CD1c-positive myeloid dendritic cell (primary cell): Measurements from ENCODE around the gene MRPS34.
"Not testable (repeated sequence)": the region's sequence is repeated elsewhere in the genome, so short reads cannot be mapped to it uniquely, and the experiment has no call there.

Experiments used
- DNase-seq: peaks from one replicate; pipeline ENCODE4 v3.0.0-alpha.2; 2016; ENCODE audit errors: extremely low spot score

The MRPS34 gene

DNA sequence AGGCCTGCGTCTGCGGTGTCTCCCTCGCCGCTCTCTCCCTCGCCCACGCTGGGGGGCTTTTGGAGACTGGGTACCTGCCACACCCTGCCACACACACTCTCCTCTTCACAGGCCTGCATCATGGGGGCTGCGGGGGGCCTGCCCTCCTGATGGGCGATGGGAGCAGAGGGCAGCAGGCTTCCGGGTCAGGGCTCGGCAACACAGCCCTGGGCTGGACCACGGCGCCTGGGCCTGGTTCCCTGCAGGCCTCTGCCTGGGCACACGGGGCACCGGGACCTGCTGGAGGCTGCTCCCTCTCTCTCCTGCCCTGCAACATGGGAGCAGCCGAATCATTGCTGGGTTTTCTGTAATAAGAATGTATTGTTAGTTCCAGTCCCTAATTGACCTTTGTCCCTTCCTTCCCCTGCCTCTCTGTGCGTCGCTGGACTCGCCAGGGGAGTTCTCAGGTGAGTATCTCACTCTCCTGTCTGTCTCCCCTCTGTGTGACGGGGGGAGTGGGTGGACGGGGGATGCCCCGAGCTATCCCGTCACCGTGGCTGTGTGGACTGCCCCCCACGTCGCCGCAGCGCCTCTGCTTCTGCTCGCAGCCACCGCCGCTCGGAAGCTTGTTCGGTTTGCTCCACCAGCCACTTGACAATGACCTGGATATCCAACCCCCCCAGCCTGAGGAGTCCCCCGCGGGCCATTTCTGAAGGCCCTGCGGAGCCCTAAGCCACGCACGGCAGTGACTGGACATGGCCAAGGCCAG, 15.0 kb downstream of the MRPS34 start:
- no peak for DNase-seq

DNA sequence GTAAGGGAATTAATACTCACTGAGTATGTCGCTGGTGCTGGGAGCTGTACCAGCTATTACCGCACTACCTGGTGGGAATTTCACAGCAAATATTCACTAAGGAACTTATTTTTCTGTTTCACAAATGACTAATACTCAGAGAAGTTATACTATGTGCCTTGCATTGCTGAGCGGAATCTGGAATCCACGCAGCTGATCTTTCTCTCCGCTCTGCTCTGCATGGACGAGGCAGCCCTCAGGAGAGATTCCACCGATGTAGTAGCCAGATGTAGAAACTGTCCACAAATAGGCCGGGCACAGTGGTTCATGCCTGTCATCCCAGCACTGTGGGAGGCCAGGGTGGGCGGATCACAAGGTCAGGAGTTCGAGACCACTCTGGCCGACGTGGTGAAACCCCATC, 18.7 kb downstream of the MRPS34 start:
- no peak for DNase-seq

DNA sequence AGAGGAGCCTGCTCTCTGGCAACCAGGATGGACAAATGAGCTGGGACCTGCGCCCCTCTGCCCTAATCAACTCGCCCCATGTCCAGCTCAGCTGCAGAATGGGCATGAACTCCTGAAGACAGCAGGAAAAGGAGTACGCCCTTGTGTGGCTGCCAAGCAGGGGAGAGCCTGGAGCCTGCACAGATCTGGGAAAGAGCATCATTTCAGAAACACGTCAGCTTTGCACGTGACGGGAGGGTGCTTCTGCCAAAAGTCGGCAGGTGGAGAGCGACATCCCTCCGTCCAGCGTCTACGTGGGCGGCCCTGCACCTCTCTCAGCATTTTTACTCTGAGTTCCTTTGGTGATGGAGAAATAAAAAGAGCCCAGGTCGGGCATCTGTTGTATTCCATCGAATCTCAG, 20.1 kb downstream of the MRPS34 start:
- no peak for DNase-seq

GRCh38 chr16:1751946-1752345, 21.0 kb downstream of the MRPS34 start:
- no peak for DNase-seq

GRCh38 chr16:1749152-1750117, 23.5 kb downstream of the MRPS34 start:
- DNase-seq = no peak

DNA sequence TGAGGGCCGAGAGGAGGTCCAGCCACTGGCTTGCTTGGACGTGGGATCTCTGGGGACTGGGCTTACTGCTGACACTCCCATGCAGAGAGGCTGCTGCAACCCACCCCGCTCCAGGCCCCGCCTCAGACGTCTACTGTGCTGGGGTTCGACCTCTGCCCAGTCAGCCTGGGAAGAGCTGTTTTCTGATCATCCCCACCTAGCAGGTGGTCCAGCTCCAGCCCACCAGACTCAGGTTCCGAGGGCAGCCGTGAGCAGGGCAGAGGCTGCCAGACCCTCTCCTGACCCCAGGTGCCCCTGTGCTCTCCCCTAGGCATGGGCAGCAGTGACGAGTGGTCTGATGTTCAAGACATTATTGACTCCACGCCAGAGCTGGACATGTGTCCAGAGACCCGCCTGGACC, 25.0 kb downstream of the MRPS34 start:
- DNase-seq = no peak

- DNase-seq = no peak
These were observed 26.2 kb downstream of the MRPS34 start for GRCh38 chr16:1746693-1747195.

DNA sequence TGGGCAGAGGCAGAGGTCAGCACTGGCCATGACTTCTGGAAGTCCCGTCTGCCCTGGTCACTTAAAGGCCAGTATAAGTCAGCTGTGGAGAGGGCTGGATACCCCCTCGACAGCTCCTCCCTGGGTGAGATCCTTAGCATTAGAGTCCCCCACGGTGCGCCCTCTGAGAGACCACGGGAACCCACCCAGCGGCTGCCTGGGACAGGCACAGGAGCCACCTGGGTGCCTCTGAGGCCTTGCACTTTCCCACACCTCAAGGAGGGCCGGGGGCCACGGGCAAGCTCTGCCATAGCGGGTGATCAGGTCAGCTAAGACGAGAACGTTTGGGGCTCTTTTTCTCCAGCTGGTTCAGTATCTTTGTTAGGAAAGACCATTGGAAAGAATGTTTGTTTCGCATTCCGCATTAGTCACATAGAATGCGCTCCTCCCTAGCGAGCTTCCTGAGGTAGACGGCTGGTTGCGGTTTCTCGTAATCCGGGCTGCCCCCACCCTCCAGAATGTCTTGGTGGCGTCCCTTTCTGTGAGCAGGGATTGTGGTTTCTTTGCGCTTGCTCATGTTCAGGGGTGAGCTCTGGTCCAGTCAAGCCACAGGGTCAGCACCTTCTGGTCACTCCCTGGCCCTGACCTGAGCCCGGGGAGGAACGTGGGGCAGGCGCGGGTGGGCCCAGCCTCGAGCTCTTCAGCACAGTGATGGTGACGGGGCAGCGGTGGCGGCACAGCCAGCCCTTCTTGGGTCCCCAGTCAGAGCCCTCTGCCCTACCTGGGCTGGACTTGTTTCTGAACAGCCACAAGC, 26.8 kb downstream of the MRPS34 start:
- DNase-seq = no peak

- no peak for DNase-seq
These were observed 27.6 kb downstream of the MRPS34 start for GRCh38 chr16:1745181-1745899.

- DNase-seq = no peak
These were observed 28.5 kb downstream of the MRPS34 start for GRCh38 chr16:1744338-1744840.

DNA sequence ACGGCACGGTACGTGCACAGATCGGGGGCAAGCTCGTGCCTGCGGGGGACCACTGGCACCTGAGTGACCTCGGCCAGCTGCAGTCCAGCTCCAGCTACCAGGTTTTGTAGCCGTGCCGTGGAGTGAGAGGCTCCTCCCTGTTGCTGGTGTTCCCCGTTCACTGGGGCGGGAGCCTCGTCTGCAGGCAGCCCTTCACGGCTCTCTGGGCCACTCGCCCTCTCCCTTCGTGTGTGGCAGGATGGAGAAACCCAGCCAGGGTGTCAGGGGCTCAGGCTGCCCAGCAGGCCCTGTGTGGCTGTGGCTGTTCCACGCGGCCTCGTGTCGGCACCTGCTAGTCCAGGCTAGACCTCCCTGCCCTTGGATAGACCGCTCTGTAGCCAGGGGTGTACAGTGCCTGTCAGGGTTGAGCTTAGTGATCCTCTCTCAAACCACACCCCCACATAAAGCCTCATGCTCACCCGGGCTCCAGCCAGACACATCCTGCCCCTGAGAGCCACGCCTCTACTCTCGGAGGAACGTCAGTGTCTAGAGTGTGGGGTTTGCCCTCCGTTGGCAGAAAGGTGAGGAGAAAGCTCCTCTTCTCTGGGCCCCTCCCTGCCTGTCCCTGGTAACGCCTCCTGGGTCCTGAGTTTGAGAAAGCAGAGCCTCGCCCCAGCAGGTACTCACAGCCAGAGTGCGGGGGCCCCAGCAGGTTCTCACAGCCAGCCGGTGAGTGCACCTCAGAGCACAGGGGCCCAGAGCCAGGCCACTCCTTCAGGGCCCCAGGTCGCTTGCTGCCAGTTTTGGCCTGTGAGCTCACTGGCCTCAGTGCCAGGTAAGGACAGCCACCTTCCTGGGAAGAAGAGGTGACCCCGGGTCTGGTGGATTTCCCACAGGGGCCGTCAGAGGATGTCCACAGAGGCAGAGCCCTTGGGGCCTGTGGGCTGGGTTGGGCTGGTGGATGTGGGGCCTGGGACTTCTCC, 29.3 kb downstream of the MRPS34 start:
- DNase-seq = no peak

GRCh38 chr16:1741553-1742165, 31.3 kb downstream of the MRPS34 start:
- DNase-seq = no peak

DNA sequence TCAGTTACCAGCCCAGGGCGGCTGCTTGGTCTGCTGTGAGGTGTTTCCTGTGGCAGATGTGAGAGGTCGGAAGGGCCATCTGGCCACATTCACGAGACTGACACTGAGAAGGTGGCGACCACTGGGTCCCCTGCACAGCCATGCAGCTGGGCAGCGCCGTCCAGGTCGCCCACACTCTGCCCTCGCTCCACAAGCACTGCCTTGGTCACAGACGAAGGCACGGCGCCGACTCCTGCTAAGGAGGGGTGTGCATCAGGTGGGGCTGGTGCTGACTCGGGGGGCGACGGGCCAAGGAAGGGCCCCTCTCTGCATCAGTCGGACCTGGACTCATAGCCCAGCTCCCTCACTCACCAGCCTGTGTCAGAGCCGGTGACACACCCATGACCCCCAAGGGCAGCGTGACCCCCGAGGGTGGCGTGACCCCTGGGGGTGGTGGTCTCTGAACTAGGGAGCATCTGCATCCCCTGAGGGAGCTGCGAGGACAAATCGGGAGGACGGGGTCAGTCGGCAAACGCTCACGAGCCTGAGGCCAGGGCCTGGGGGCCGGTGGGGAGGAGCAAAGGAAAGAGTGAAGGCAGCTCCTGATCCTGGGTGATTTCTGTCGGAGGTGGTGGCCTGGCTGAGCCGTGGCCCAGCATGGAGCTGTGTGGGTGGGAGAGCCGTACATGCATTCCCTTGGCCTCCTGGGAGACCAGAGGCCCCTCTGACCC, 32.0 kb downstream of the MRPS34 start:
- no peak for DNase-seq

GRCh38 chr16:1740234-1740633, 32.7 kb downstream of the MRPS34 start:
- DNase-seq = no peak

DNA sequence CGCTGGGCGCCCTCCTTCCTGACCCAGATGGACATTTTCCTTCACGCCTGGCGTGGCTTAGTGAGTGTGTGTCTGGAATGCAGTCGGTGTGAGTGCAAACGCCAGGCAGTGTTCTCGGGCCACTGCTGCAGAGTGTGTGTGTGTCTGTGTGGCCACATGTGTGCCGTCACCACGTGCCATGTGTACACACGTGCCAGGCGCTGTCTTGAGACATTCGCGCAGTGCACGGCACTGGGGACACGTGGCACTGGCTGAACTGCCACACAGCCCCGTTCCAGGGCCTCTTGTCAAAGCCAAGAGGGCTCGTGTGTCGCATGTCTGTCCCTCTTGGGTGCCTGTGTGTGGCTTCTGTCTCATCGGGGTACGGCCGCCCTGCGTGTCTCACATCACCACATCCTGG, 38.1 kb downstream of the MRPS34 start:
- DNase-seq = no peak

DNA sequence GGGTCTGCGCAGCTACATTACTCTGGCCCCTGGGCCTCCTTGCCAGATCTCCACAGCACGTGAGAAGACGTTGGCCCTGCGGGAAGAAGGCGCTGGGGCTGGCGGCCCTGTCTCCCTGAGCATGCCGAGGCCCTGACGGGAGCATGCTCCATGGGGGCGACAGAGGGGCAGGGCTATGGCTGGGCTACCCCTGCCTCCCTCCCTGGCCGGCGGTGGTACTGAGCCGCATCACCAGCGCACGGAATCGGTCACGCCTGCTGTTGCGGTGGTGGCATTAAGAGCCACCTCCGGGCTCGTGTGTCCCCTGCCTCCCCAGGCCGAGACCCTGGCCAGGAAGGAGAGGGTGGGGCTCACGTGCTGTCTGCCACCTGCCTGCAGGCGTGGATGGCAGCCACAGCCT, 38.8 kb downstream of the MRPS34 start:
- DNase-seq = no peak

GRCh38 chr16:1732551-1732987, 40.4 kb downstream of the MRPS34 start:
- DNase-seq = not testable (repeated sequence)

- no peak for DNase-seq
These were observed 40.9 kb downstream of the MRPS34 start for GRCh38 chr16:1732071-1732470.

GRCh38 chr16:1731603-1732002, 41.3 kb downstream of the MRPS34 start:
- peak; percentile 42 for DNase-seq
